Measurements from ENCODE around the gene NBDY.

Gene NBDY

DNA sequence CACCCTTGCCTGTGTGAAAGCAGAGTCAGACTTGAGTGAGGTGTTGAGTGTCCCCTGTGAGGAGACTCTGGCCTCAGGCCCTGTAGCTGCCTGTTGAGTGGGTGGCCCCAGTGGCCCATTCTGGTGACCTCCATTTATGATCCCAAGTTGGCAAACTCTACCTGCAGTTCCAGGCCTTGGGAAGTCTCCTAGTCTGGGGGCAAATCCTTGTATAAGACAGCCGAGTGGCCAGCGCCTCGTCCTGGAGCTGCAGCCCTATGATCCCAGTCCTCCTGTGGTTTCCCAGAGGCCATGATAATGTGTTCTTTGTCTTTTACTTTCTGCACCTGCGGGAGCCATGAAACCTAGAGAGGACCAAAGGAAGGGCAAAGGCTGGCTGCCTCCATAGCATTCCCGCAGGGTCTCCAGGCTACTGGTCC, 58.7 kb downstream of the NBDY start:
- DNase-seq = no peak

DNA sequence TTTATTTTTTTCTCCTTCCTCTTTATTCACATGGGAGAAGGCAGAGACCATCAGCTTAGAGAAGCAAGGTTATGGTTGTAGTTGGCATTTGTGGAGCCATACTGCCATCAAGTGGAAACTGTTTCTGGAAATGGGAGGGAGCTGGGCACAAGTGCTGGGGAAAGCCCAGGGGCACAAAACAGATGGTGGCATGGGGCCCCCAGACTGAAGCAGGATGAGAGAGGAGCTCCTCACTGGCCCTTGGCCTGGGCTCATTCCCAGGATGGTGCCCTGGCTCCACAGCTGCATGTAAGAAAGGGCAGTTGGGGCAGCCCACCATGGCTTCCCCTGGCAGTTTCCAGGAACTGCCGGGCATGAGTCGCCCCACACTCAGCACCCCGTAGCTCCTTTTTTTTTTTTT, 59.2 kb downstream of the NBDY start:
- DNase-seq = no peak

- no peak for DNase-seq
Measured at GRCh38 chrX:56788717-56789122, 59.7 kb downstream of the NBDY start.

GRCh38 chrX:56789518-56790070, 60.6 kb downstream of the NBDY start:
- DNase-seq = no peak

- DNase-seq = no peak
Measured at GRCh38 chrX:56790778-56791177, 61.7 kb downstream of the NBDY start.

DNA sequence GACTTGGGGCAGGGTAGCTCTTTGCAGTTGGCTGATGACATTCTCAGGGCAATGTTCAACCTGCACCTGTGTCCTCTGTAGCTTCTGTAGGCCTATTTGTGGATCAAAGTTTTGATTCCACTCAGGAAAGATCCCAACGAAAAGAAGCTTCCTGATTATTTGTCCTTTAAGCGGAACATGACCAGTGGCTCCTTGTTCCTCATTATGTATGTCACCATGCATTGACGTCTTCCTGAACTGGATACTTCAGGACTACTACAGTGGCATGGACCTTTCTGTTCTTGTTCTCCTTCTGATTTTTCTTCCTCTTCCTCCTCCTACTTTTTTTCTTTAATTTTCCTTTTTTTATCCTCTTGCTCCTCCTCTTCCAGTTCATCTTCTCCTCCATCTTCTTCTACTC, 62.4 kb downstream of the NBDY start:
- DNase-seq = no peak

- DNase-seq = no peak
Measured at GRCh38 chrX:56792270-56793111, 63.4 kb downstream of the NBDY start.

DNA sequence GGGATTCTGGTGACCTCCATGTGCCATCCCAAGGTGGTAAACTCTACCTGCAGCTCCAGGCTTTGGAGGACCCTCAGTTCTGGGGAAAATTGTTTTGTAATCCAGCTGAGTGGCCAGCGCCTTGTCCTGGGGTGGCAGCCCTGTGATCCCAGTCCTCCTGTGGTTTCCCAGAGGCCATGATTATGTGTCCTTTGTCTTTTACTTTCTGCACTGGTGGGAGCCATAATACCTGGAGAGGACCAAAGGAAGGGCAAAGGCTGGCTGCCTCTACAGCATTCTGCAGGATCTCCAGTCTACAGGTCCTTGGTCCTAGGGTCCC, 64.0 kb downstream of the NBDY start:
- DNase-seq = no peak

GRCh38 chrX:56793521-56794320, 64.7 kb downstream of the NBDY start:
- no peak for DNase-seq

DNA sequence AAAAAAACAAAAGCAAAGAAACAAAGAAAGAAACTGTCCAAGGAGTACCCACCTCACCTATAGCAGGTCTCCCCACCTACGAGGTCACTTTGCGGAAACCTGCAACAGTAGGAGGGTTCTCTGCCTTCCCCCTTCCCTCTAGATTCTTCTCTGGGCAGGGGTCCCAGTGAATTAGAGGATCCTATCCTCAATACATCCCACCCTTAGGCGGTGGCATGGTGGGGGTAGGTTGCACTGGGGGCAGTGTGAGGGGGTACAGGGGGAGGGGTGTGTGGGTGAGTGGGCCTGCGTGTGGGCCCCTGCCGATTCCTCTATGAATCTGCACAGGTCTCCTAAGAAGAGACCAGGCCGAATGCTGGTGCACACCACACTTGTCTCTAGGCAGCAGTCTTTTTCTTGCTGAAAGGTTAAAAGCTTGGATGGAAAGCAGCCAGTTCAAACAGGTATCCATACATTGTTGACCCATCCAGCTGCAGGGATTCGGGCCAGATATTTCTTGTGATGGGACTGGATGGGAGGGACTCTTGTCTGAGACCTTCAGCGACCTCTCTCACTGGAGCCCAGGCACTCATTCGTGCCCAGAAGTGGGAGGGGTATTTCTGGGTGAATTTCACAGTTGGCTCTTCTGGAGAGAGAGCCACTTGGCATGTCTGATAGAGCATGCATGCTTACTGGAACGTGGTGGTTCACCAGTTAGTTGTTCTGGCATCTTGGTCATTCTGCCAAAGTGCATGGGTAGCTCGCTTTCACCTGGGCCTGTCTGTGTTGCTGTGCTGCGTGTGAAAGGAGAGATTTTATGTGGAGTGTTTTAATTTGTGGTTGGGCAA, 65.6 kb downstream of the NBDY start:
- no peak for DNase-seq

- DNase-seq = no peak
Measured at GRCh38 chrX:56795309-56795868, 66.3 kb downstream of the NBDY start.

DNA sequence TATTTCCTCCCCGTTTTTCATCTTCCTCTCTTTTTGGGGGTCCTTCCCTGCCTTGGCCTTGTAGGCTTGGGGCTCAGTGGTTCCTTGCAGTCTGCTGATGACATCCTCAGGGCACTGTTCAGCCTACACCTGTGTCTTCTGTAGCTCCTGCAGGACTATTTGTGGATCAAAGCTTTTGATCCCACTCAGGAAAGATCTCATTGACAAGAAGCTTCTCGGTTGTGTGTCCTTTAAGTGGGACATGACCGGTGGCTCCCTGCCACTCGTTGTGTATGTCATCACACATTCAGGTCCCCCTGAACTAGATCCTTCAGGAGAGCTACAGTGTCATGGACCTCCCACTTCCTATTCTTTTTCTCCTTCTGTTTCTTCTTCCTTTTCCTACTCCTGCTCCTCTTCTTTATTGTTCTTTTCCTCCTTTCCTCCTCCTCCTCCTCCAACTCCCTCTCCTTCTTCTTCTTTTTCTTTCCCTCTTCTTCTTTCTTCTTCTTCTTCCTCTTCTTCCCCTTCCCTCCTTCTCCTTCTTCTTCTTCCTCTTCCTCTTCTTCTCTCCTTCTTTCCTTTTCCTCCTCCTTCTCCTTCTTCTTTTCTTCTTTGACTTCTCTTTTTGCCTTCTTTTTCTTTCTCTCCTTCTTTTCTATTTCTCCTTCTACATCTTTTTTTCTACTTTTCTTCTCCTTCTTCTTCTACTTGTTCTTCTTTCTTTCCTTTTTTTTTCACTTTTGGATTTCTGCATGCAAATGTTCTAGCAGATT, 67.8 kb downstream of the NBDY start:
- no peak for DNase-seq

- no peak for DNase-seq
Measured at GRCh38 chrX:56797574-56798338, 68.7 kb downstream of the NBDY start.

DNA sequence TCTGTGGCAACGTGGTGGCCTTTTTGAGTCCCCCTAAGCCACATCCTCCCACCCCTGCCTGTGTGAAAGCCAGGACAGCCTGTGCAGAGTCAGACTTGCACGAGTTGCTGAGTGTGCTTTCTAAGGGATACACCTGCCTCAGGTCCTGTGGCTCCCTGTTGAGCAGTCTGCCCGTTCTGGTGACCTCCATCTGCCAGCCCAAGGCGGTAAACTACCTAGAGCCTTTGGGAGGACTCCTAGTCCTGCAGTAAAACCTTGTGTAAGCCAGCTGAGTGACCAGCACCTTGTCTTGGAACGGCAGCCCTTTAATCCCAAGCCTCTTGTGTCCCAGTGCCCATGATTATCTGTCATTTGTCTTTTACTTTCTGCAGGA, 69.3 kb downstream of the NBDY start:
- DNase-seq = no peak

GRCh38 chrX:56798866-56799758, 70.1 kb downstream of the NBDY start:
- DNase-seq = no peak

- no peak for DNase-seq
Measured at GRCh38 chrX:56800307-56800706, 71.3 kb downstream of the NBDY start.

DNA sequence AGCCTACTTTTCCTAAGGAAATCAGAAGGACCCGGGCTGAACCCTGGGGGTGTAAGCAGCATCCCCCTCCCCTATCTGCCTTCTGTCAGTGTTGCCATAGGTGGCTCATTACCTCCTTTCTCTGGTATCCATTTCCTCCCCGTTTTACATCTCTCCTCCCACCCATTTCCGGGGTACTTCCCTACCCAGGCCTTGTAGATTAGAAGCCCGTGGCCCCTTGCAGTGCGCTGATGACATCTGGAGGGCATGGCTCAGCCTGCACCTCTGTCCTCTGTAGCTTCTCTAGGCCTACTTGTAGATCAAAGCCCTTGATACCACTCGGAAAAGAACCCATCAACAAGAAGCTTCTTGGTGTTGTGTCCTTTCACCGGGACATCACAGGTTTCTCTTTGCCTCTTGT, 71.8 kb downstream of the NBDY start:
- DNase-seq = no peak

DNA sequence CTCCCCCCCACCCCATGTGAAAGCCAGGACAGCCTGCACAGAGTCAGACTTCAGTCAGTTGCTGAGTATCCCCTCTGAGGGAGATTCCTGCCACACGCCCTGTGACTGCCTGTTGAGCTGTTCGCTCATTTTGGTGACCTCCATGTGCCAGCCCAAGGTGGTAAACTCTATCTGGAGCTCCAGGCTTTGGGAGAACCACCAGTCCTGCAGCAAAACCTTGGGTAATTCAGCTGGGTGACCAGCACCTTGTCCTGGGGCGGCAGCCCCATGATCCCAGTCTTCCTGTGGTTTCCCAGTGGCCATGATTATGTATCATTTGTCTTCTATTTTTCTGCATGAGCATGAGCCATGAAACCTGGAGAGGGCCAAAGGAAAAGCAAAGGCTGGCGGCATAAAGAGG, 73.4 kb downstream of the NBDY start:
- no peak for DNase-seq

DNA sequence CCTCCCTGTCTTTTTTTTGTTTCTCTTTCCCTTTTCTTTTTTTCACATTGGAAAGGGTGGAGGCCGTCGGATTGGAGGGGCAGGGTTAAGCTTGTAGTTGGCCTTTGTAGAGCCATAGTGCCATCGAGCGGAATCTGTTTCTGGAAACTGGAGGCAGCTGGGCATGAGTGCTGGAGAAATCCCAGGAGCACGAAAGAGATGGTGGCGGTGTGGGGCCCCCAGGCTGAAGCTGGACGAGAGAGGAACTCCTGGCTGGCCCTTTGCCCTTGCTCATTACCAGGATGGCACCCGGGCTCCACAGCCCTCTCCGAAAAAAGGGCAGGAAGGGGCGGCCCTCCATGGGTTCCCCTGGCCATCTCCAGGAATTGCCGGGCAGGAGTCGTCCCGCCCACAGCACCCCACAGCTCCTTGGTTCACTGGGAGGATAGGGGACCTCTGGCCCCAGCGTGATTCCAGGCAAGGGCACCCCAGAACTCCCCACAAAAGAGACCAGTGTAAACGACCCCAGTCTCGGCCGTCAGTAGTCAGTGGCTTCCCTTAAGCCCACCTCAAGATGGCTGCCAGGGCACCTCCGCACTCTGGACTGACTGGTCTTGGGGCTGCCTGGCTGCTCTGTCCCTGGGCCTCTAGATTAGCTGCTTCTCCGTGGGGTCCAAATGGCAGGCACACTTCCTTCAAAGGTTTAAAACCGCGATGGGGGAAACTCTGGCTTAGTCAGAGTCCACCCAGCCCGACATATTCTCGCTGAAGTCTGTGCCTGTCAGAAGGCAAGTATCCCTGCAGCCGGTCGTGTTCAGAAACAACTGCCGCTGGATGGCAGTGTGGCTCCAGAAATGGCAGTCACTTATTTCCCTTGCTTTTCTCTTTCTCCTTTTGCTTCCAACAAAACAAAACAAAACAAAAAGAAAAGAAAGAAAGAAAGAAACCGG, 74.1 kb downstream of the NBDY start:
- DNase-seq = no peak

Data from DMS79 treated with DMSO at 0.1 percent for 48 hours (cell line).